HepG2 (cell line): ENCODE results near the gene GLDC. TPM values are rescaled to one million over a fixed set of nuclear protein-coding genes. Genes with fewer than 3 reads are reported as not detected.
"Not testable (repeated sequence)": the region's sequence is repeated elsewhere in the genome, so short reads cannot be mapped to it uniquely, and the experiment has no call there.

Experiments used
- ATAC-seq: fragments of 200-7000 bp; cut with Tn5 transposase; 3 replicates; pipeline ENCODE4 v1.9.1; 2020; ENCODE audit warnings: mild to moderate bottlenecking, moderate library complexity
- BruUV-seq: library from RNA; stranded (reverse); fragments of 400-500 nt; replicated peaks from 2 replicates; lab custom pipeline; 2021; lab: Mats Ljungman, UMichigan
- CTCF ChIA-PET: fragments of 300-600 bp; formaldehyde crosslinking; extraction: SDS; loops from one replicate; lab custom pipeline; 2021; ENCODE audit warnings: low total read pairs, inconsistent platforms, low intra/inter-chr PET ratio; lab: Yijun Ruan, JAX
- POLR2A ChIA-PET: fragments of 350-600 bp; sonication (Branson Sonifier 250); formaldehyde crosslinking; loops from one replicate; lab custom pipeline; 2020; ENCODE audit warnings: antibody characterized with exemption, inconsistent platforms; lab: Yijun Ruan, JAX
- DNase-seq: peaks from one replicate; pipeline ENCODE4 v3.0.0-alpha.2; 2015; ENCODE audit warnings: low spot score
- FAIRE-seq: peaks from 3 replicates; lab custom pipeline; 2011; peaks lifted over from hg19 to GRCh38; lab: Jason Lieb, UNC
- H2AFZ ChIP-seq: one replicate; pipeline ENCODE4 v1.6.1; 2011; ENCODE audit warnings: low read length, inconsistent platforms
- H3K27ac ChIP-seq: fragments of 300-600 bp; 3 replicates; pipeline ENCODE4 v1.8.0; 2011; ENCODE audit warnings: mixed run types, mild to moderate bottlenecking, mixed read lengths, low read length, inconsistent platforms; ENCODE audit not compliant: insufficient read depth; ENCODE audit errors: extremely low read length
- H3K27me3 ChIP-seq, 2 experiments: fragments of 200-600 bp in 1 of 2; 2 replicates in 1 of 2; 3 replicates in 1 of 2; pipeline versions ENCODE4 v1.6.0 to v1.8.0; 2011; ENCODE audit warnings: low read length in 2 of 2, mild to moderate bottlenecking in 2 of 2, moderate library complexity in 2 of 2, inconsistent platforms in 1 of 2; ENCODE audit not compliant: insufficient read depth in 2 of 2, control insufficient read depth in 1 of 2
- H3K36me3 ChIP-seq, 2 experiments: fragments of 200-600 bp in 1 of 2; replicated peaks in 1 of 2; 2 replicates in 1 of 2; 3 replicates in 1 of 2; pipeline versions ENCODE4 v1.5.1 to v1.8.0; 2011; ENCODE audit warnings: low read length in 2 of 2, inconsistent platforms in 1 of 2; ENCODE audit not compliant: insufficient read depth in 2 of 2, control insufficient read depth in 1 of 2
- H3K4me1 ChIP-seq: 2 replicates; pipeline ENCODE4 v1.5.1; 2012; ENCODE audit warnings: low read length, inconsistent platforms; ENCODE audit not compliant: insufficient read depth
- H3K4me2 ChIP-seq: 2 replicates; pipeline ENCODE4 v1.6.0; 2011; ENCODE audit warnings: low read depth, low read length, inconsistent platforms
- H3K4me3 ChIP-seq, 3 experiments: fragments of 200-600 bp in 1 of 3; sonication (generic), shearing (Covaris generic) in 1 of 3; replicated peaks in 1 of 3; 2 replicates each; pipeline ENCODE4 v1.5.1; 2011 to 2016; ENCODE audit warnings: low read length in 3 of 3, inconsistent platforms in 2 of 3, low read depth in 2 of 3, mild to moderate bottlenecking in 2 of 3, control low read depth in 1 of 3, mixed read lengths in 1 of 3; ENCODE audit not compliant: insufficient read depth in 1 of 3
- H3K79me2 ChIP-seq: one replicate; pipeline ENCODE4 v1.6.1; 2011; ENCODE audit warnings: low read length, inconsistent platforms; ENCODE audit not compliant: insufficient read depth
- H3K9ac ChIP-seq: 2 replicates; pipeline ENCODE4 v1.6.0; 2011; ENCODE audit warnings: mild to moderate bottlenecking, low read depth, low read length, inconsistent platforms; ENCODE audit not compliant: insufficient read depth
- H3K9me3 ChIP-seq: 2 replicates; pipeline ENCODE4 v1.5.1; 2012; ENCODE audit warnings: mild to moderate bottlenecking, low read length
- H4K20me1 ChIP-seq: 2 replicates; pipeline ENCODE4 v1.6.0; 2011; ENCODE audit warnings: inconsistent platforms, mild to moderate bottlenecking, low read length, moderate library complexity; ENCODE audit not compliant: insufficient read depth
- EP300 ChIP-seq, 3 experiments: sonication (generic) in 1 of 3; formaldehyde crosslinking in 1 of 3; IDR thresholded peaks; 2 replicates each; pipeline versions ENCODE4 v1.5.1 to v1.6.1; 2011 to 2020; ENCODE audit warnings: low read depth in 2 of 3, low read length in 2 of 3, borderline replicate concordance in 1 of 3, improper control_type of control experiment in 1 of 3, mild to moderate bottlenecking in 1 of 3, missing genetic modification reagents in 1 of 3, moderate library complexity in 1 of 3
- FOXA3 ChIP-seq: IDR thresholded peaks from 2 replicates; pipeline ENCODE4 v1.6.1; 2016; ENCODE audit warnings: missing genetic modification reagents, missing compliant biosample characterization
- FOXP1 ChIP-seq, 2 experiments: fragments of 450-650 bp in 1 of 2; IDR thresholded peaks; 2 replicates each; pipeline ENCODE4 v1.6.1; 2017 to 2018; ENCODE audit warnings: antibody characterized with exemption in 1 of 2
- HOXA7 ChIP-seq: sonication (generic); formaldehyde crosslinking; IDR thresholded peaks from 2 replicates; pipeline ENCODE4 v1.8.1; 2022; ENCODE audit warnings: mild to moderate bottlenecking, missing genetic modification reagents, moderate library complexity
- KLF12 ChIP-seq: sonication (generic); formaldehyde crosslinking; IDR thresholded peaks from 2 replicates; pipeline ENCODE4 v1.4.0; 2020; ENCODE audit warnings: missing genetic modification reagents, borderline replicate concordance
- MED13 ChIP-seq: sonication (generic); formaldehyde crosslinking; IDR thresholded peaks from 2 replicates; pipeline ENCODE4 v1.5.0; 2020; ENCODE audit warnings: missing genetic modification reagents
- MIER3 ChIP-seq: IDR thresholded peaks from 2 replicates; pipeline ENCODE4 v1.6.1; 2016; ENCODE audit warnings: missing compliant biosample characterization, borderline replicate concordance
- MZF1 ChIP-seq: sonication (generic); formaldehyde crosslinking; IDR thresholded peaks from 2 replicates; pipeline ENCODE4 v1.8.1; 2023; ENCODE audit warnings: mild to moderate bottlenecking, missing genetic modification reagents, borderline replicate concordance
- NAIF1 ChIP-seq: sonication (generic); formaldehyde crosslinking; IDR thresholded peaks from 2 replicates; pipeline ENCODE4 v1.5.0; 2020; ENCODE audit warnings: mild to moderate bottlenecking, missing genetic modification reagents, borderline replicate concordance
- SKI ChIP-seq: fragments of 450-650 bp; IDR thresholded peaks from one replicate; pipeline ENCODE4 v1.6.1; 2018; ENCODE audit warnings: mild to moderate bottlenecking; ENCODE audit not compliant: partially characterized antibody
- SMARCE1 ChIP-seq: fragments of 450-650 bp; IDR thresholded peaks from 2 replicates; pipeline ENCODE4 v1.6.1; 2017; ENCODE audit warnings: borderline replicate concordance
- ZBTB21 ChIP-seq: sonication (generic); formaldehyde crosslinking; IDR thresholded peaks from 2 replicates; pipeline ENCODE4 v1.4.0; 2020; ENCODE audit warnings: missing genetic modification reagents
- ZNF331 ChIP-seq: sonication (generic); formaldehyde crosslinking; IDR thresholded peaks from 2 replicates; pipeline ENCODE4 v1.4.0; 2020; ENCODE audit warnings: missing genetic modification reagents
- ZNF33A ChIP-seq: sonication (generic); formaldehyde crosslinking; IDR thresholded peaks from 2 replicates; pipeline ENCODE4 v1.5.1; 2020; ENCODE audit warnings: missing genetic modification reagents, mild to moderate bottlenecking, moderate library complexity, borderline replicate concordance
- ZNF431 ChIP-seq: sonication (generic); formaldehyde crosslinking; IDR thresholded peaks from 2 replicates; pipeline ENCODE4 v1.9.0; 2022; ENCODE audit warnings: missing genetic modification reagents, low read depth, mild to moderate bottlenecking, borderline replicate concordance
- WGBS: methylation state at CpG from one replicate; pipeline ENCODE4 v1.1.6; 2017; ENCODE audit warnings: low lambda C conversion rate; 5-methylcytosine and 5-hydroxymethylcytosine counted together
- in situ Hi-C: cut with HindIII; loops from 2 replicates; pipeline ENCODE4 v1.10.0; 2017; ENCODE audit warnings: low pct_unique_long_range_greater_than_20kb; ENCODE audit not compliant: extremely low pct_ligation_motif_present
- intact Hi-C: fragments of 100-400 bp; cut with micrococcal nuclease; formaldehyde crosslinking; loops from one replicate; pipeline ENCODE4 v1.10.0; 2022; ENCODE audit not compliant: unreplicated experiment
- polyA plus RNA-seq, 8 experiments: library from polyadenylated mRNA; depleted of rRNA in 3 of 8; stranded (reverse) in 7 of 8; unstranded in 1 of 8; fragments of >200 nt; fragmentation: Illumina TruSeq in 4 of 8; extraction: Trizol in 4 of 8; gene quantifications; 2 replicates each; pipeline versions ENCODE4 v1.2.1 to v1.2.3, GENCODE V29; 2011 to 2016; ENCODE audit warnings: low read depth in 4 of 8, missing spikeins in 1 of 8, mixed read lengths in 1 of 8; ENCODE audit not compliant: insufficient read depth in 1 of 8
- total RNA-seq, 5 experiments: library from RNA; depleted of rRNA; stranded (reverse); fragments of >200 nt; fragmentation: Illumina TruSeq; extraction: Trizol; gene quantifications; 2 replicates each; pipeline ENCODE4 v1.2.3, GENCODE V29; 2016; ENCODE audit warnings: low read depth in 1 of 5

GLDC gene
- total and polyA plus RNA-seq, 2 of the 13 experiments (the other 11 are each of a cell fraction or from before 2014, with no cell fraction given), result 59.3 to 115 TPM

GRCh38 chr9:6692433-6692832 lies 46.9 kb upstream of the GLDC start:
- no peaks in the 10 kb centered on the region for H3K4me1 ChIP-seq

GRCh38 chr9:6690675-6691070 lies 45.1 kb upstream of the GLDC start:
- H3K36me3 ChIP-seq, H2AFZ ChIP-seq, H3K79me2 ChIP-seq, intact Hi-C loops, H3K4me3 ChIP-seq, FAIRE-seq, H3K27me3 ChIP-seq, H3K9me3 ChIP-seq, H3K4me2 ChIP-seq, H3K9ac ChIP-seq, H4K20me1 ChIP-seq, CTCF ChIA-PET, H3K27ac ChIP-seq, H3K4me1 ChIP-seq, BruUV-seq, ATAC-seq, DNase-seq: not testable (repeated sequence)
- POLR2A ChIA-PET, result interaction anchor here (1.3 kb wide), 1 partner anchor 9 kb away, joined by 3 read pairs; no protein-coding TSS in a partner anchor
- in situ Hi-C loops, result loop anchor here (25.0 kb wide), 1 partner anchor 328 kb away; no protein-coding TSS in a partner anchor
- 98% methylated on average over 7 of the region's 7 CpGs for WGBS

More at GRCh38 chr9:6692433-6692832, 46.9 kb upstream of the GLDC start:
- intact Hi-C loops, result no loop called here
- CTCF ChIA-PET, result interaction anchor here (0.6 kb wide), 1 partner anchor 63 kb away, joined by 4 read pairs; no protein-coding TSS in a partner anchor
- Histone ChIP-seq H3K4me3 (no peak overlapping the region), H3K36me3 (no peaks in the 10 kb centered on the region), H3K9ac (no peak overlapping the region), H3K4me2 (no peak overlapping the region), H4K20me1 (no peaks in the 10 kb centered on the region), H3K27ac (no peak overlapping the region), H3K79me2 (no peaks in the 10 kb centered on the region), H2AFZ (no peak overlapping the region), H3K9me3 (no peaks in the 10 kb centered on the region), H3K27me3 (no peaks in the 10 kb centered on the region)
- no peak for DNase-seq
- POLR2A ChIA-PET, result interaction anchor here (1.1 kb wide), 2 partner anchors 10 to 12 kb away, joined by 3 read pairs; no protein-coding TSS in a partner anchor
- in situ Hi-C loops, result loop anchor here (25.0 kb wide), 1 partner anchor 330 kb away; no protein-coding TSS in a partner anchor
- ATAC-seq, result no peak
- 97% methylated on average over 6 of the region's 6 CpGs for WGBS
- no peak for FAIRE-seq
- TF ChIP-seq ZNF33A, result no peak
- no peak for TF ChIP-seq ZBTB21 (CRISPR knock-in tag)
- no peak for TF ChIP-seq KLF12 (CRISPR knock-in tag)
- TF ChIP-seq MIER3, result no peak
- TF ChIP-seq FOXP1 (IDR thresholded peaks at IDR 0.05), result no peak
- no peak for TF ChIP-seq FOXP1 (CRISPR knock-in tag; IDR thresholded peaks at IDR 0.05)
- TF ChIP-seq FOXA3 (CRISPR knock-in tag), result no peak
- TF ChIP-seq ZNF431 (CRISPR knock-in tag), result no peak
- TF ChIP-seq MED13, result no peak
- TF ChIP-seq ZNF331, result no peak
- TF ChIP-seq HOXA7, result no peak
- no peak for TF ChIP-seq NAIF1 (CRISPR knock-in tag)
- TF ChIP-seq EP300 (IDR thresholded peaks at IDR 0.05; ENCODE audit: low read depth in 2 of 2, low read length in 2 of 2), result no peak
- TF ChIP-seq EP300 (CRISPR knock-in tag; IDR thresholded peaks at IDR 0.05; ENCODE audit: borderline replicate concordance), result no peak
- no peak for TF ChIP-seq SMARCE1
- no peak for TF ChIP-seq MZF1 (CRISPR knock-in tag)
- no peak for TF ChIP-seq SKI
- TF ChIP-seq, all 625 proteins: peak for 0
- BruUV-seq, result no TSS peak
